GM21529 (cell line): ENCODE results near the gene C9orf50.

Experiments
- ATAC-seq: cut with Tn5 transposase; IDR thresholded peaks from one replicate; pipeline ENCODE4 v1.9.1; 2021; ENCODE audit not compliant: unreplicated experiment

The C9orf50 gene

DNA sequence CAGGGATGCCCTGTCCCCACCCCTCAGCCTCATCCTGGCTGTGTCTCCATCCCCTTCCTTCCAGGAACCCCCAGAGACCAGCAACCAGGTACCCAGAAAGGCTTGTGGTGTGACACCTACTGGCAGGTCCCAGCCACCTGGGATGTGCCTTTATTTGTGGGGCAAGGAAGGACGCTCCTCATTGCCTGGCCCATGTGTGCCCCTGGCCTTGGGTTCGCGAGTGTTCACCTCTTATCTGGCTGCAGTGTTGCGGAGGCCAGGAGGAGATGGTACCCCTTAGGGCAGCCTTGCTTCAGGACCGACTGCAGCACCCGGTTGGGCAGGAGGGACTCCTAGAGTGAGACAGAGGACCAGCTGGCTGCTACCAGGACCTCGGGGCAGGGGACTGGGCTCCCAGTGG is 8.8 kb downstream of the C9orf50 start:
- ATAC-seq, result no peak

DNA sequence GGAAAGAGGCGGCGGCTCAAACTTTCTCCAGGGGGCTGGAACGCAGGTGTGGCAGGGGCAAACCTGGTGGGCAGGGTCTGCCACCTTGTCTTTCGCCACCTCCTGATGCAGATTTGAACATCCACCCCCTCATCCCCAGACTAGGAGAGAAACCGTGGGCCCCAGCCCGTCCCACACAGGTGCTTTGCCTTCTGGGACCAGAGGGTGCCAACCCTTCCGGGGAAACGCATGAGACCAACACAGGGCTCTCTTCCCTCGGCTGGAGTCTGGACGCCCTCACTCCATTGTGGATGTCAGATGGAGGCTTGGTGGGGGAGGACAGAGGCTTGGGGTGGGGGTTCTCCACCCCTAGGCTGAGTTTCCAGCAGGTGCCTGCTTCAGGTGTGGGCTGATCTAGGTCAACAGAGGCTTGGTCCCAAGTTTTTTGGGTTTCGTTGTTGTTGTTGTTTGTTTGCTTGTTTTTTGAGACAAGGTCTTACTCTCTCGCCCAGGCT is 9.5 kb downstream of the C9orf50 start:
- ATAC-seq, result no peak

DNA sequence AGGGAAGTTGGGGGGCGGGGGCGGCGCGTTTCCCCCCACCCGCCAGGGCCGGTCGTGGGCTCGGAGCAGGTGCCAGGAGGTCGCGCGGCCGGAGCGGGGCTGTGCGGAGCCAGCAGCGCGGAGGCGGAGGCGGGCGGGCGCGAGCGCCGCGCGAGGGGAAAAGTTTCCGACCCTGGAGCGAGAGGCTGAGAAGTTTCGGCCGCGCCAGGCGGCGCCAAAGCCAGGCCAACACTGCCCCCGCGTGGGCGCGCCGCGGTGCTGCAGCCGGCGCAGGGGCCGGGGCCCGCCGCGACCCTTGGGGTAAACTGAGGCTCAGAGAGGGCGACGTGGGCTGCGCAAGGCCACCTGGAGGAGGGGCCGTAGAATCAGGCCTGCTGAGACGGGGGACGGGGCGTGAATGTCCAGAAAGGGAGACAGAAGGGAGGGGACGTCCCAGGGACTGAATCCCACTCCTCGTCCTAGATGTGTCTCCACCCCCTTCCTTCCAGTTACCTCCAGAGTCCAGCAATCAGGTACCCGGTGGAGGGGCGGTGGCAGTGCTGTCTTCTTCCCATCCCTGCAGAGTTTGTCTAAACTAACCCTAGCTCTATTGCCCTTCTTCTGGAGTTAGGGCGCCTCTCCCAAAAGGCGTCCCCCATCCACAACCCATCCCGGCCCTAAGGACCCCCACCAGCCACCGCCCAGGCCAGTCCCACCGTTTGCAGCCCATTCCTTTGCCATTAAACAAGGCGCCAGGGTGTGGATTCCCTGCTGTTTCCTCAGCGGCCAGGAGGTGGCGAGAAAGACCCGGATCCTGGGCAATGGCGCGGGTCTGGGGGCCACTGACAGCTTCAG is 10.2 kb downstream of the C9orf50 start:
- ATAC-seq, result peak; percentile 52

DNA sequence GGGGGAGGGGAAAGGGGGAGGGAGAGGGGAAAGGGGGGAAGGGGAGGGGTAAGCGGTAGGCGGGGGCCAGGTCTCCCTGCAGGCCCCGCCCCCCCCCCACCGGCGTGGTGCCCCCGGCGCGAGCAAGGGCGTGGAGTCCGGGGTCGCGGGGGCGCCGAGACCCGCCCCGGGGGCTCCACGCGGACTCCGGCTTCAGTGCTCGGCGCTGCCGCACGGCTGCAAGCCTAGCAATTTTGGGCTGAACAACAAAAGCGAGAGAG is 10.8 kb downstream of the C9orf50 start:
- ATAC-seq, result no peak

DNA sequence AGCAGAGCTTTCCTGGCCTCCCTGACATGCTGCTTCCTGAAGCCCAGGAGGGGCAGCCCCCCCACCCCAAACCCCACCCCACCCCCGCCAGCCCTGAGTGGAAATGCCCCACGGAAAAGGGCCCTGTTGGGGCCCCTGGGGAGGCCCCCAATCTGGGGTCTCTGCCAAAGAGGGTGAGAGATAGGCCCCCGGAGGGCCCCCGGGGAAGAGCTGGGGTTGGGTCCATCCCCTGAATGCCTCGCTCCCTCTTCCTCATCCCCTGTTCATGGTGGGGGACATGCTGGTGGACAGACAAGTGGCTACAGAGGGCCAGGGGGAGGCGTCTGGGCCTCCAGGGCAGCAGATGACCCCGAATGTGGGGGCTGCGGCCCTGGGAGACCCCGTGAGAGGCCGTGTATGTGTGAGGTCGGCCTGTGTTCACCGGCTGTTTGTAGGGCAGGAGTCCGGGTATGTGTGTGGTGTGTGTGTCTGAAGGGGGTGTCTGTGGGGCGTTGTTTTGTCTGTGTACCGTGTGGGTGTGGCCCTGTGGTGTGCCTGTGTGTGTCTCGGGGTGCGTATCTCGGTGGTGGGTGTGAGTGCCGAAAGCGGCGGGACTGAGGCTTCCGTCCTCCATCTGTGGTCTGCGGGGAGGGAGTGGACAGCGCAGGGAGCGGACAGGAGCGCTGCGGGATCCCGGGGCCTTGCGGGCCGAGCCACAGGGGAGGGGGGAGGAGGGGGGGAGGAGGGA is 11.3 kb downstream of the C9orf50 start:
- ATAC-seq, result no peak

DNA sequence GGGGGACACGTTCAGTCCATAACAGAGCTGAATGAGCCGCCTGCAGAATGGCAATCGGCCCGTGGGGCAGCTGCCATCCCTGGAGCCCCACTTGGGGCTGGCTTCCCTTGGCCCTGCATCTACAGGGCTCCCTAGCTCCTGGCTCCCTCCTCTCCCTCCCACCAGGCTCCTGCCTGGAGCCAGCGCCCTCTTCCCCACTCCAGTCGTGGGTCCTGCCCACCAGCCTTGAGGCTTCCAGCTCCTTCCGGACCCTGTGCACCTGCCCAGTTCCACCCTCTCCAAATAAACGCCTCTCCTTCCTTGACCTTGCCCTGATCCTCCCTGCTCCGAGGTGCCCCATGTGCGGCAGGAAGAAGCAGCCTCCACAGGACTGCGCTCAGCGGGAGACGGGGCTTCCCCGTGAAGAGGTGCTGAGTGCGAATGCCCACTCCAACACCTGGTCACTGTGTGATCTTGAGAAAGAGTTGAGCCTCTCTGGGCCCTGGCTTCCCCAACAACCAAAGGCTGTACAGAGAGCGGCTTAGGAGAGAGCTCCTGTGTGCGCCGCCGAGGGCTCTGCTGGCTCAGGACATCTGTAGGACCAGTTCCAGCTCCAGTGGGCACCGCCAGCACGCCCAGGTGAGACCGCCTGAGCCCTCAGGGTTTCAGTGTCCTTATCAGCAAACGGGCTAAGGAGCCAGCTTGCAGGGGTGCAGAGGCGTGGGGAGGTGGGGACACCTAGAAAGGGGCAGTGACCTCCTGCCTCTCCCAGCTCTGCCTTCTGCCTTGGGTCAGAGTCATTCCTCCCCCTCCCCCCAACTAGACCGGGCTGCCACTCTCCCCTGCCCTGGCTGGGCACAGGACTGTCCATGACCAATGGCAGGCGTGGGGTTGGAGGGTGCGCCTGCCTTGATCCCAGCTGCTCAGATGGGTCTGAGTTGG is 12.1 kb downstream of the C9orf50 start:
- ATAC-seq, result no peak

DNA sequence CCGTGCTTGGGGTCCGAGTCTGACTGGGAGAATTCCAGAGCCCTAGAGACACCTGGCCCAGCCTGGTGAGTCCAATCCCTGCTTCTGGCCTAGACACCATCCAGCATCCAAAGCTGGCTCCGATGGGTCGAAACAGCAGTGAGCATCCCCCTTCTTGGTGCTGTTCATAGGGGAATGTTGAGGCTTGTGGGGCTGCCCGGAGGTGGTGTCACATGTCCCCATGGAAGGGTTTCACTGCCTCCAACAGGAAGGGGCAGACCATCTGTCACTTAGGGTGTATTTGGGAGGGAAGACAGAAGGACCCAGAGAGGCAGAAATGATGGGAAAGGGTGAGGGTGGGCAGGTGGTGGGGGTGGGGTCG is 13.9 kb downstream of the C9orf50 start:
- ATAC-seq, result no peak

DNA sequence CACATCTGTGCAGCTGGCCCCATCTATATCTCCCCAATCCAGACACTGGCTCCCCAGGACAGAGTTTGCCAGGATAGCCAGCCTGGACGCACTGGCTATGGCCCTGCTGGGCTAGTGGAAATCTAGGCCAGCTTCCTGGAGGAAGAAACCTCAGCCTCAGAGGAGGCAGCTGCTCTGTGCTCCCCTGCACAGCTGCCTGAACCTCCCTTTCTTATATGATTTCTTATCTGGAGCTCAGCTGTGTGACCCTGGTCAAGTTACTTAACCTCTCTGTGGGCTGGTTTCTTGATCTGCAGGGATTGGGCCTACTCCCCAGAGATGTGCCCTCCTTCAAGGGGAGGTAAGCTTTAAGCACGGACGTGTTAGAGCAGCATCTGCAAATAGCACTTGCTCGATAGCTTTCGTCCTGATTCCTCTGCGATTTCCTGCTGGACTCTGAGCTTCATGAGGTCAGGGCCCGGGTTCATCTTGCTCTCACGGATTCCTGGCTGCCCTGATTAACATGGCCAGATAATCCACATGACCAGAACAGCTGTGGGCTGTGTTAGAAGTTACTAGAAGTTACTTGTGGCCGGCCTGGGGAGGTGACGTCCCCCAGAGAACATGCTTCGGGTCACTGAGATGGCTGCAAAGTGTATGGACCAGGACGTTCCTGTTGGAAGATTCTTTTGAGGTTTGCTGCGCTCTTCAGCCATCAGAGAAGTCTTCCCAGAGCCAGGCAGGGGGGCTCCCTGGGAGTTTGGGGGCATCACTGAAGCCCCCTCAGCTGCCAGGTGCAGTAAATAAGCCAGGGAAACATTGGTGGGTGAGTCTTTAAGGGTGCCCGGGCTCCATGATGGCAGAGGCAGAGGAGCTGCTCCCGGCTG is 14.5 kb downstream of the C9orf50 start:
- no peak for ATAC-seq

DNA sequence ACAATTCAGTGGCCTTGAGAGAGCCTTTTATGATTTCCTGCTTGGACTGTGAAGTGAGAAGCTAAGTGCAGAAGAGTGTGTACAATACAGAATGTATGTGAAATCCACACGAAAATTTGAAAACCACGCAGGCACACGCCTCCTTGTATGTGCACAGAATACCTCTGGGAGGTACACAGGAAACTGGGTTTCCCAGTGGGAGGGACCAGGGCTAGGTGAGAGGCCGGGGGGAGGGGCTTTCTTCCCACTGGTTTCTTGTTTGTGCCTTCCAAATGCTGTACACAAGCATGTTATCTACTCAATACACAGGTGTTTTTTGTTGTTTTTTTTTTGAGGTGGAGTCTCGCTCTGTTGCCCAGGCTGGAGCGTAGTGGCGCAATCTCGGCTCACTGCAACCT is 16.1 kb downstream of the C9orf50 start:
- ATAC-seq, result no peak

DNA sequence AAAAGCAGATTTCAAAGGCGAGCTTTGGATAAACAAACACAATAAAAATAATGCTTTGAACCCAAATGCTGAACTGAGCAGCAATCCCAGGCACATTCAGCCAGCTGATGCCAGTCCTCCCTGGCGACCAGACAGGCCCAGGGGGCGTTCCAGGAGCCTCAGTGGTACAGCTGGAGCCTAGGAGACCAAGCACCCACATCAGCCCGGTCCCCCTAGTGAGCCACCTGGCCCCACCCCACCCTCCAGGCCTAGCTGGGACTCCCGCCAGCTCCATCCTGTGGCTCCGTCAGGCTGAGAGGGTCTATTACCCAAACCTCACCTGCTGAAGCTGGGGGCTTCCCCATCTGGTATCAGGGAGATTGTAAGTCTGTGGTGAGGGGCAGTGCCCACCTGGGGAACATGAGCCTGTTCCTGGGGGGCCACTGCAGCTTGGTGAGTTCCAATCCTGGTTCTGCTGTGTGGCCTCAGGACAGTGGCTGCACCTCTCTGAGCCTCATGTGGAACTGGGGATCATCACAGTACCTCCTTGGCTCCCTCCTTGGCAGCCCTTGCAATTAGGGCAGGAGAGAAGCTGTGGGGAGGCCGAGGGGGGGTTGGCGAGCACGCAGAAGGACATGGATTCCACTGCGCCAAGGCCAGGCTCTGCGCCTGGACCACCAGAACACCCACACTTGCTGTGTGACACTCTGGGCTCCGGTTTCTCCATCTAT is 16.7 kb downstream of the C9orf50 start:
- ATAC-seq, result no peak

DNA sequence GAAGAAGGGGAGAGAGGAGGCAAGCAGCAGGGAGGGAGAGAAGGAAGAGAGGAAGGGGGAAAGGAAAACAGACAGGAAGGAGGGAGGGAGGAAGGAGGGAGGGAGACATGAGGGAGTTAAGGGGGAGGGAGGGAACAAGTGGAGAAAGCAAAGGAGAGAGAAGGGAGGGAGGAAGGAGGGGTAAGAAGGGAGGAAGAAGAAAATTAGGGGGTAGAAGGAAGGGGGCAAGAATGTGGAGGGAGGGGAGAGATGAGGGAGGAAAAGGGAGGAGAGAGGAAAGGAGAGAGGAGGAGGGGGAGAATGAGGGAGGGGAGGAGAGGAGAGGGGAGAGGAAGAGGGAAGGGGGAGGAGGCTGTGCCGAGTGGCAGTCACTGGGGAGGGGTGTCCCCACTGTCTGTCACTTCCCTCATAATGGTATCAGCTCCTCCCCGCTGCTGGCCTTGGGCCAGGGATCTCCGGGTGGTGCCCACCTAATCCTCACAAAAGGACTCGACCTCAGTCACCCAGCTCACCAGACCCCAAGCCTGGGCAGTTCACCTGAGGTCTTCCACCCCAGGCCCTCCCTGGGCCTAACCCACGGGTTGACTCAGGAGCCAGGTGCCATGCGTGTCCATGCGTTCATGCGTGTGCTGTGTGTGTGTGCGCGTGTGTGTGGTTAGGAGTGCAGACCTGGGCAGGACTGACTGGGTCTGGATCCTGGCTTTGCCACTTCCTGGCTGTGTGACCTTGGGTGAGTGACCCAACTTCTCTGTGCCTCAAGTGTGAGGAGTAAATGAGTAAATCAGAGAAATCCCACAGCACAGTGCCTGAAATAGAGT is 18.1 kb downstream of the C9orf50 start:
- no peak for ATAC-seq

DNA sequence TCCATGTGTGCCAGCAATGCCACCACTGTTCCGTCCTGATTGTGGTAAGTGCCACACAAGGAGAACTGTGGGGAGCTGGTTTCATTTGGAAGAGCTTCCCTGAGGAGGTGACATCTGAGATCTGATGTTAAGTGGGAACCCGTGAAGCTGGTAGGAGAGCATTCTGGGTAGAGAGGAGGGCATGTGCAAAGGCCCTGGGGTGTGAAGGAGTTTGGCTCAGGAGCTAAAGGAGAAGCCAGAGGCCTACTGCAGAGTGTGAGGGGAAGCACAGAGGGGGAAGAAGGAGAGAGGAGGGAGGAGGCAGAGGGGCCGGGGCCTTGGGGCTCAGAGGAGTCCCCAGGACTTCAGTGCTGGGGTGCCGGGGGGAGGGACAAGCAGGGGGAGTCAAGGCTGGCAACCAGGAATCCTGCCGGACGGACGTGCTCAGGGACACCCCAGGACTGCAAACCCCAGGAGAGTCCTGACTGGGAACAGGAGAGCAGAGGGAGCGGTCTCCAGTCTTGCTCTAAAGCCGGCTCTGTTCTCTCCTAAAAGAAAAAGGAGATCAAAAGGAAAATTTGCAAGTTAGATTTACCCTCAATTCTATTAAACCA is 19.7 kb downstream of the C9orf50 start:
- ATAC-seq, result no peak

DNA sequence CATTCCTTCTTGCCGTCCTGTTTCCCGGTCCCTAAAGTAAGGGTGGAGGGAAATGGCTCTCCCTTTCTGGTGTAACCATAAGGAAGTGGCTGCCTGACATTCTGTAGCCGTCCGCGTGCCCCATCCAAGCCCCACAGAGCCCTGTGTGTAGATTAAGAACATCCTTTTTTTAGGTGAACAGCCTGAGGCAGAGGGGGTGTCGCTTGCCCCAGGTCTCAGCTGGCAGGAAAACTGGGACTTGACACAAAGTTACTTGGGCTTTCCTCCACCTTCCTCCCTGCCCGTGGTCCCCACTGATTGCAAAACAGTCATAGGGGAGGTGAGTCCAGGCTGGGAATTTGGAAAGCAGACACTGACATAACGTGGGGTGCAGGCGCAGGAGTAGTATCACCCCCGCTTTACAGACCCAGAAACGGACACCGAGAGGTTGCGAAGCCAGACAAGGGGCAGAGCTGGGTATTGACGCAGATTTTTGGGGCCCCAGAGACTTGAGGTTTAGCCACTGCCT is 22.8 kb downstream of the C9orf50 start:
- ATAC-seq, result no peak

DNA sequence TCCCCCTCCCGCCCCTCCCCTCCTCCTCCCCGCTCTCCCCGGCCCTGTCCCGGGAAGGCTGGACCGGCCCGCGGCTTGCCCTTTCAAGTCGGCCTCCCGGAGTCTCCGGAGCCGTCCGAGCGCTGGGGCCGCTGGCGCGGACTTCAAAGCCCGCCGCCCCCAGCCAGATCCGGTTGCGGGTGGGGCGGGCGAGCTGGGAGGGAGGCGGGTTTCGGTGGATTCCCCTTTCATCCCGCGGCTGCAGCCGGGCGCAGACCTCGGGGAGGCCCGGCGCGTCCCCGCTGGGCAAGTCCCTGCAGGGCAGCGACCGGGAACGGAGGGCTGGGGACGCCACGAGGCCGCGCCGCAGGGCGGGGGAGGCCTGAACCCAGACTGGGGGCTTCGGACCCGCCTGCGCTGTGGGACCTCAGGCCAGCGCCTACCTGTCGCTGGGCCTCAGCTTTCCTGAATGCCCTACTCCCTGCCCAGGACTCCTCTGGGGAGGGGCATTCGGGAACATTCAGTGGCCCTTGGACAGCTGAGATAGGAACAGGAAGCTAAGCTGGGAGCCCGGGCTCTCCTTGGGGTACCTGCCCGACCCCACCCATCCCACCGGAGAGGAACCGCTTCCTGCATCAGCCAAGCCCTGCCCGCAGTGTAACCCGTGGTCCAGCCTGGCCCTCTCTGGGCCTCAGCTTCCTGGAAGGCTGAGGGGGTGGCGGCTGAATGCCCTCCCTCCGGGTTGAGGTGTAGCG is 23.4 kb downstream of the C9orf50 start:
- no peak for ATAC-seq

DNA sequence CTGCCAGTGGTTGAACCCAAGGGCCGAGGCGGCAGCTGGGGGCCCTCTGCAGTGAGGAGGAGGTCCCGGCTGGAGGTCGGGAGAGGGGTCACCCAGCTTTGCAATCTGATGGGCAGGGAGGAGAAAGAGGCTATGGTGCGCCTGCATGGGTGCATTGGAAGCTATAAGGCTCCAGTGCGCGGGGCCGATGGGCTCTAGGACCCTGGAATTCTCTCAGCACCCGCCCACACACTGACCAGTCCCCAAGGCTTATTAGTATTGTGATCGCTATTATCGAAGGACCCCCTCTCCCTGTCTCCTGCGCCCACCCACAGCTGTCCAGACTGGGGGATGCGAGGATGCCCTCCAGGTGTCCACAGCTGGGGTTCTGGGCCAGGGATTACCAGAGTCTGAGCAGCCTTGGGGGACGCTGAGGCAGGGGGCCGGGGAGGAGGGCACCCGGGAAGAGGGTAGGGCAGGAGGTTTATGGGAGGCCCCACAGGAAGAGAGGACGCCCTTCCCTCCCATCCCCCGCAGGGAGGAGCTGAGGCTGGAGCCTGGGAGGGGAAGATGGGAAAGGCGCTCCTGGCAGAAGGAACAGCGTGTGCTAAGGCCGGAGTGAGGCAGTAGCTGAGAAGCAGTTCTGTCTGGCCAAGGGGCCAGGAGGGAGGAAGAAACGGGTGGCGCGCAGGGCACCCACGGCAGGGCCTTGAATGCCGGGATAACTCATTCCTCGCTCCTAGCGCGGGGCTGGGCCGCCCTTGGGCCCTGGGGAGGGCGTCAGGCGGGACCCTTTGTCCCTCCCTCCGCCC is 24.2 kb downstream of the C9orf50 start:
- no peak for ATAC-seq

DNA sequence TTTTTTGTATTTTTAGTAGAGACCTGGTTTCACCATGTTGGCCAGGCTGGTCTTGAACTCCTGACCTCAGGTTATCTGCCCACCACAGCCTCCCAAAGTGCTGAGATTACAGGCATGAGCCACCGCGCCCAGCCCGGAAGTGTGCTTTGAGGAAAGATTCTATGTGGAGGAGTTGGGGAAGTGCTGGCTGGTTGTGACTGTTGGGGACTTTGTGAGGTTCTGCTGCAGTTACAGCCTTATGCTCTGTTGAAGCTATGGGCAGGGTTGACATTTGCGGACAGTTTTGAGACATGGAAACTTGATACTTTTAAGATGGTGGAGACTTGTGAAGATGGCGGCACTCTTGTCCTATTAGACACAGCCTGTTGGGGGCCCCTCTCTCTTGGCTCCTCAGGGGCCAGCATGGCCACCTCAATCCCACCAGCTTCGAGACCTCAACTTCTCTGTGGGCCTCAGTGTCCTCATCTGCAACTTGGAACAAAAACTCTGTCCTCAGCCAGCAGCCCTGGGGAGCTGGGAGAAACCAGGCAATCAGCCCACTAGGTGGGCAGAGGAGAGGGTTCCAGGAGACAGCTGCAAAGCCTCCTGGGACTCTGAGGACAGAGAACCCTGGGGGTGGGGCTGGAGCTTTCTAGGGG is 24.9 kb downstream of the C9orf50 start:
- ATAC-seq, result no peak

DNA sequence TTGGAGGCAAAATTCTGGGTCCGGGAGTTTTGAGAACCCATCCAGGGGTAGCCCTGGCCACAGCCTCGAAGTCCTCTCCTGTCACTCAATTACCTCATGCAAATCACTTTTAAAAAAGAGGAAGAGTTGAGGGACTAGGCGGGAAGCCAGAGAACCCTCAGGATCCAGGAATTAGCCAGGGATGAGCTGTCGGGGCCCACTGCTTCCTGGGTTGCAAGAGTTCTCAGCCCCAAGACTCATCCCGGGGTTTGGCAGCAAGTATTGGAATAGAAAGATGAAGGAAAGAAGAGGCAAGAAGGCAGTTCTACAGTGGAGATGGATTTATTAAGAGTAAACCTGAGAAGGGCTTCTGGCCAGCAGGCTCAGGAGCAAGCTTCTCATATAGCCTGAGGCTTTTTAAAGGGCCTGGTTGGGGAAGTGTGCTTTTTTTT is 25.6 kb downstream of the C9orf50 start:
- ATAC-seq, result no peak
